Dedifferentiated amniotic fluid mesenchymal stem cell (primary cell): ENCODE data around the gene FAM20C.
"Not testable (repeated sequence)": the region's sequence is repeated elsewhere in the genome, so short reads cannot be mapped to it uniquely, and the experiment has no call there.

Experiments
- DNase-seq: peaks from one replicate; pipeline ENCODE4 v3.0.0-alpha.2; 2016; ENCODE audit errors: extremely low spot score

FAM20C gene

GRCh38 chr7:174716-175115, 17.7 kb upstream of the FAM20C start:
- no peak for DNase-seq

- DNase-seq: no peak
These were observed 16.4 kb upstream of the FAM20C start for GRCh38 chr7:175955-176354.

GRCh38 chr7:176381-176780, 16.0 kb upstream of the FAM20C start:
- DNase-seq: no peak

- DNase-seq: no peak
These were observed 15.4 kb upstream of the FAM20C start for GRCh38 chr7:176786-177459.

GRCh38 chr7:178444-178843, 13.9 kb upstream of the FAM20C start:
- no peak for DNase-seq

- DNase-seq: no peak
These were observed 13.1 kb upstream of the FAM20C start for GRCh38 chr7:179209-179681.

- no peak for DNase-seq
These were observed 12.2 kb upstream of the FAM20C start for GRCh38 chr7:179948-180694.

- DNase-seq: no peak
These were observed 10.6 kb upstream of the FAM20C start for GRCh38 chr7:181738-182137.

GRCh38 chr7:182502-182901, 9.9 kb upstream of the FAM20C start:
- DNase-seq: not testable (repeated sequence)

- no peak for DNase-seq
These were observed 8.7 kb upstream of the FAM20C start for GRCh38 chr7:183496-184292.

GRCh38 chr7:184294-185264, 7.8 kb upstream of the FAM20C start:
- DNase-seq: no peak

GRCh38 chr7:186516-187113, 5.8 kb upstream of the FAM20C start:
- DNase-seq: no peak

GRCh38 chr7:187227-187927, 5.0 kb upstream of the FAM20C start:
- DNase-seq: no peak

GRCh38 chr7:188174-188573, 4.2 kb upstream of the FAM20C start:
- no peak for DNase-seq

GRCh38 chr7:188727-189500, 3.5 kb upstream of the FAM20C start:
- DNase-seq: no peak

GRCh38 chr7:189719-190118, 2.7 kb upstream of the FAM20C start:
- no peak for DNase-seq

GRCh38 chr7:190196-190595, 2.2 kb upstream of the FAM20C start:
- DNase-seq: no peak

- DNase-seq: peak; percentile 63
These were observed 1.0 kb upstream of the FAM20C start for GRCh38 chr7:191105-191980.
